ENCODE results near the gene RNF187.

The RNF187 gene

GRCh38 chr1:228511546-228512445 lies 24.6 kb downstream of the RNF187 start:
- no peak for FAIRE-seq

DNA sequence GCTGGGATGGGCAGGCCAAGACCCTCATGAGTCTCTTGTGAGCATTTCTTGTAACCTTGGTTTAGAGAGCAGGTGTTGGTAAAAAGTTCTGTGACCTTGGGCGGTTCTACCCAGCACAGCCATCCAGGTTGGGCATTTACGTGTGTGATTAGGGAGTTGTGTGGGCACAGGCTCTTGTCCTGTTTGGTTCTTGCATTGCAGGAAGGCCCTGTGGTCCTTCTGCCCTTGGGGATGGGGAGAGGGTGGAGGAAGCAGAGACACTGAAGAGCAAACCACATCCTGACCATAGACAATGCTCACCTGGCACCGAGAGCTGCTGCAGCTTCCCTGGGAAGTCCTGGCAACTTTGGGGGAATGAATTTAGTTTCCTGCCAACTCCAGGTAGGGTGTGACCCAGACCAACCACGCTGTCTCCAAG lies 25.6 kb downstream of the RNF187 start:
- FAIRE-seq: no peak

DNA sequence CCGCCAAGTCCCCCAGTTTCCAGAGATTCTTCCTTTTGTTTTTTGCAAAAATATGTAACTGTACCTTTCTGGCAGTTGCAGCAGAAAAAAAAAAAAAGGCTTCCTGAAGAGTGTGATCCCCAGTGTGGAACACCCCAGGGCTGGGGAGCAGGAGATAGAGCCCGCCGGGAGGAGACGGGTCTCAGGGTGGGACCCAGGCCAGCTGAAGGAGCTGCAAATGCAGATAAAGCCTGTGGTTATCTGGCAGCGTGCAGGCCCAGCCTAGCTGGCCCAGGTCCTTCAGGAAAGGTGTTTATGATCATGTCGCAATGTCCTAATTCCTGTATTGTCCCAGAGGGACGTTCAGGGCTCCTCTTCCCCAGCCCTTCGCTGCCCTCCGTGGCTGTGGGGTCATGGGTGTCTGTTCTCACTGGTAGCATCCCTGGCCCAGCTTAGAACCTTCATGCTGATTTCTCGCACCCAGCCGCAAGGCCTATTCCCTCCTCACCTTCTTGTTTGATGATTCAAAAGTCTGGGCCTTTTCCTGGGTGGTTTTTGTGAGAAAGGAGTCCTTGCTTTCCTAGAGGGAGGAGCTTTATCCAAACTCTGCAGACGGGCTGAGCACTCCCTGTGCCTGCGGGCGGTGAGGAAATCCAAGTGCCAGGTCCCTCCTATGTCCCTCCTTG lies 26.2 kb downstream of the RNF187 start:
- FAIRE-seq: no peak

DNA sequence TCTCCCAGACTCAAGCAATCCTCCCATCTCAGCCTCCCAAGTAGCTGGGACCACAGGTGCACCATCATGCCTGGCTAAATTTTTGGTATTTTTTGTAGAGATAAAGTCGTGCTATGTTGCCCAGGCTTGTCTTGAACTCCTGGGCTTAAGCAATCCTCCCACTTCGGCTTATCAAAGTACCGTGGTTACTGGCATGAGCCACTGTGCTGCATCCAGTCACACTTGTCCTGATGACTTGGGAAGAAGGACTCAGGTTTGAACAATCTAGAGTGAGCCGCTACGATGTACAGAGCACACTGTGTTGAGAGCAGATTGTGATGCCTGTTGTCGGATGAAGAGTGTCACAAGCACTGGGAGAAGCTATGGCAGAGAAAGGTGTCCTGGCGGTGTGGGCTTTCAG lies 27.2 kb downstream of the RNF187 start:
- FAIRE-seq: no peak

DNA sequence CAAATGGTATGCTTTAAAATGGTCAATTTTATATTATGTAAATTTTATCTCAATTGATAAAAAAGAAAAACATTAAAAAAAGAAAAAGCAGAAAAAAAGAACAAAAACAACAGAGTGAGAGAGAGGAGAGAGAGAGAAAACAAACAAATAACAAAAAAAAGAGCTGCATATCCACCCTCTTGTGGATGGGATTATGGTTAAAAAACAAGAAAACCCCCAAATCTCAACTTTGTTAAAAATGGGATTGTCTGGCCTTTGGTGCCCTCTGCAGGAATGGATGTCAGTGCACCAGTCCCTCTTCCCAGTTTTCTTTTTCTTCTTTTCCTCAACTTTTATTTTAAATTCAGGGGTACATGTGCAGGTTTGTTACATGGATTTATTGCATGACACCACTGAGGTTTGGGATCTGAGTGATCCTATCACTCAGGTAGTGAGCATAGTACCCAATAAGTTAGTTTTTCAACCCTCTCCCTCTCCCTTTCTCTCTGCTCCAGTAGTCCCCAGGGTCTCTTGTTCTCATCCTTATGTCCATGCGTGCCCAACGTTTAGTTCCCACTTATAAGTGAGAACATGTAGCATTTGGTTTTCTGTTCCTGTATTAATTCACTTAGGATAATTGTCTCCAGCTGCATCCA lies 28.1 kb downstream of the RNF187 start:
- FAIRE-seq: no peak

DNA sequence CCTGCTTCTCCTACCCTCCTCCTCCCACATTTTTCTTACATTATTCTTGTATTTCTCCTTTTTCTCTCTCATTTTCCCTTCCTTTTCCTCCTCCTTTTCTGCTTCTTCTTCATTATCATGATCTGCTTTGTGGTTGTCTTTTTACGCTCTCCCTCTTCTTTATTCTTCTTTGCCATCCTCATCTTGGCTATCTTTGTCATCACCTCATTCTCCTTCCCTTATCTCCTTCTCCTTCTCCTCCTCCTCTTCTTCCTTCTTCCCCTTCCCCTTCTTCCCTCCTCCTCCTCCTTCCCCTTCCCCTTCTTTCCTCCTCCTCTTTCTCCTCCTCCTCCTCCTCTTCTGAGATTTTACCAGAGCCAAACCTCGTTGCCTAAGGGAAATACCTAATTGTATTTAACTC lies 30.5 kb downstream of the RNF187 start:
- FAIRE-seq: no peak

DNA sequence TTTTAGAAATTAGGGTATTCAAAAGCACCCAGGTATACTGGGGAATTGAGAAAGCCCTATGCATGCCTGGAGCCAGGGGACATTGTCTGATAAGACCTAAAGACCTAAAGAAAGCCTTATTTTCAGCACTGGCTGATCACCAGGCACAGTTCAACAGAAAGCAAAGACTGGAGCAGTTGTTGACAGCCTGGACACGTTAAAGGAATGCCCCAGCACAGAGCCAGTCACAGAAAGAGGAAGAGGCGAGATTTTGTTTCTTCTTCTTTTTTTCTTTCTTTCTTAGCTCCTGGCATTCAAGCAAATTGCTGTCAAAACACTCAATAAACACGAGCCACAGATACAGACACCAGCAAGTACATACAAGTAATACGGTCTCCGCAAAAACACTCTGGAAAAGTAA lies 40.4 kb downstream of the RNF187 start:
- no peak for FAIRE-seq

GRCh38 chr1:228528612-228529011 lies 41.4 kb downstream of the RNF187 start:
- no peak for FAIRE-seq

- FAIRE-seq: no peak
Observed at GRCh38 chr1:228530086-228530758, 43.0 kb downstream of the RNF187 start.

- no peak for FAIRE-seq
Observed at GRCh38 chr1:228530951-228531731, 44.0 kb downstream of the RNF187 start.

GRCh38 chr1:228538831-228539230 lies 51.6 kb downstream of the RNF187 start:
- no peak for FAIRE-seq

DNA sequence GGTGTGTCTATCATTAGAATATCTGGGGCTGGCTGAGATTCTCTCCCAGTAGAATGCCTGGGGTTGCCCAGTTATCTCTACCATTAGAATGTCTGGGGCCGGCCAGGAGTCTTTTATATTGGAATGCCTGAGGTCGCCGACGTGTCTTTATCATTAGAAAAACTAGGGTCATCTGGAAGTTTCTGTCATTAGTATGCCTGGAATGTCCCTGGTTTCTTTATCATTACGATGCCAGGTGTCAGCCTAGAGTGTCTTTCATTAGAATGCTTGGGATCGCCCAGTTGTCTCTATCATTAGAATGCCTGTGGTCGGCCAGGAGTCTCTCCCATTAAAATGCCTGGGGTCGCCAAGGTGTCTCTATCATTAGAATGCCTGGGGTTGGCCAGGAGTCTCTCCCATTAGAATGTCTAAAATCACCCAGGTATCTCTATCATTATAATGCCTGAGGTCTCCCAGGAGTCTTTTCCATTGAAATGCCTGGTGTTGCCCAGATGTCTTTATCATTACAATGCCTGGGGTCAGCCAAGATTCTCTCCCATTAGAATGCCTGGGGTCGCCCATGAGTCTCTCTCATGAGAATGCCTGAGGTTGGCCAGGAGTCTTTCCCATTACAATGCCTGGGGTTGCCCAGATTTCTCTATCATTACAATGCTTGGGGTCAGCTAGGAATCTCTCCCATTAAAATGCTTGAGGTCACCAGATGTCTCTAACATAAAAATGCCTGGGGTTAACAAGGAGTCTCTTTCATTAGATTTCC lies 53.2 kb downstream of the RNF187 start:
- FAIRE-seq: no peak

GRCh38 chr1:228541725-228542124 lies 54.5 kb downstream of the RNF187 start:
- FAIRE-seq: no peak

DNA sequence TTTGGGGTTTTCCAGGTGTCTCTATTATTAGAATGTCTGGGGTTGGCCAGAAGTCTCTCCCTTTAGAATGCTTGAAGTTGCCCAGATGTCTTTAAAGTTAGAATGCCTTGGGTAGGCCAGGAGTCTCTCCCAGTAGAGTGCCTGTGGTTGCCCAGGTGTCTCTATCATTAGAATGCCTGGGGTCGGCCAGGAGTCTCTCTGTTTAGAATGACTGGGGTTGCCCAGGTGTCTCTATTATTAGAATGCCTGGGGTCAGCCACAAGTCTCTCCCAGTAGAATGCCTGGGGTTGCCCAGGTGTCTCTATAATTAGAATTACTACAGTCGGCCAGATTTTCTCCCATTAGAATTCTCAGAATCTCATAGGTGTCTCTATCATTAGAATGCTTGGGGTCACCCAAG lies 55.2 kb downstream of the RNF187 start:
- no peak for FAIRE-seq

DNA sequence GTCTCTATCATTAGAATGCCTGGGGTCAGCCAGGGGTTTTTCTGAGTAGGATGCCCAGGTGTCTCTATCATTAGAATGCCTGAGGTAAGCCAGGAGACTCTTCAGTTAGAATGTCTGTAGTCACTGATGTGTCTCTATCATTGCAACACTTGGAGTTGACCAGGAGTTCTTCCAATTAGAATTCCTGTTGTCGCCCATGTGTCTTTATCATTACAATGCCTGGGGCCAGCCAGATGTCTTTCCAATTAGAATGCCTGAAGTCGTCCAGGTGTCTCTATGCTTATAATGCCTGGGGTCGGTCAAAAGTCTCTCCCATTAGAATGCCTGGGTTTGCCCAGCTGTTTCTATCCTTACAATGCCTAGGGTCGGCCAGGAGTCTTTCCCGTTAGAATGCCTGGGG lies 55.8 kb downstream of the RNF187 start:
- FAIRE-seq: no peak

DNA sequence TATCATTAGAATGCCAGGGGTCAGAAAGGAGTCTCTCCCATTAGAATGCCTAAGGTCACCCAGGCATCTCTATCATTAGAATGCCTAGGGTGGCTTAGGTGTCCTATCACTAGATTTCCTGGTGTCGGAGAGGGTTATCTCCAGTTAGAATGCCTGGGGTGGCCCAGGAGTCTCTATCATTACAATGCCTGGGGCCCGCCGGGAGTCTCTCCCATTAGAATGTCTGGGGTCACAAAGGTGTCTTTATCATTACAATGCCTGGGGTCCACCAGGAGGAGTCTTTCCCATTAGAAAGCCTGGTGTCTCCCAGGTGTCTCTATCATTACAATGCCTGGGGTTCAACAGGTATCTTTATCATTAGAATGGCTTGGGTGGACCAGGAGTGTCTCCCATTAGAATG lies 56.2 kb downstream of the RNF187 start:
- FAIRE-seq: no peak

- FAIRE-seq: no peak
Observed at GRCh38 chr1:228544021-228544850, 57.1 kb downstream of the RNF187 start.

- FAIRE-seq: no peak
Observed at GRCh38 chr1:228544921-228545591, 57.9 kb downstream of the RNF187 start.

All from islet of Langerhans (tissue), 1 donor.